Measurements from ENCODE around the gene CALM1. TPM values are rescaled to one million over a fixed set of nuclear protein-coding genes. Genes with fewer than 3 reads are reported as not detected.

Gene CALM1
- total RNA-seq, 1 donor from 2014 or later, result 362 TPM

DNA sequence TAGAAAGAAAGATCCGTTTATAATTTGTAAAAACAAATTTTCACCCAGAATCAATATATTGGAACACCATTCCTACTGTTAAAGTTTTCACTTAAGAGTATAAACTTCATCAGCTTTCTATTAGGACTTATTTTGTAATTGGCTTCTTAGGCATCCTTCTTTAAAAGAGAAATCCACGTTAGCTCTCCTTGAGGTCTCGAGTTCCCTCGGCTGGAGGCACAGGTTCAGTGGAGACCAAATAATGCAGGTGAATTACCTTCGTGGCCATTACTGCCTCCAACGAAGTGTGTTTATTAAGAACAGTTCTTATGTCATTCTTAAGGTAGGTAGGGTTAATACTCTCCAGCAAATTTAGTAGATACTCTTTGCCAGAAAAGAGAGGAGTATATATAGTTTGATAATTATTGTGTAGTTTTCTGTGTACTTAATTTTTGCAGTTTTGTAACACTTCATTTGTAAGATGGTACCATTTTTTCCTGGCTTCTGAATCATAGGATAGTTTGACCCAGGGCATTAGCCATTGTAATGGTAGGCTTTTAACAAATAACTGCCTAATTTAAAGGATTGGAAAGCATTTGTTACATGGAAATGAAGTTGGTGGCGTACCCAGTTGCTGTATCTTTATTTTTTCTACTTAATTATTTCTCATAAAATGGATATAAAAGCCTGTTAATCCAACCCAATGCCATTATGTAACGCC, 2.2 kb downstream of the CALM1 start:
- H3K4me2 ChIP-seq, result peak overlapping the region; percentile 97
- peaks cover 7% of the 10 kb centered on the region for H3K36me3 ChIP-seq
- Mint-ChIP-seq H3K4me3 (peak overlapping the region; percentile 95), H3K27ac (no peak overlapping the region), H3K36me3 (peaks cover 35% of the 10 kb centered on the region), H3K9me3 (no peaks in the 10 kb centered on the region), H3K4me1 (peaks cover 25% of the 10 kb centered on the region), H3K27me3 (ENCODE audit: insufficient read depth, low read depth) (peaks cover 4% of the 10 kb centered on the region)
- no peak overlapping the region for H2AFZ ChIP-seq (replicated peaks)
- H3F3A ChIP-seq (ENCODE audit: low read depth), result peaks cover 19% of the 10 kb centered on the region
- peaks cover 53% of the 10 kb centered on the region for H4K20me1 ChIP-seq (ENCODE audit: low read depth)
- DNase-seq (ENCODE audit: low spot score), result no peak
- TF ChIP-seq, protein P1, sequence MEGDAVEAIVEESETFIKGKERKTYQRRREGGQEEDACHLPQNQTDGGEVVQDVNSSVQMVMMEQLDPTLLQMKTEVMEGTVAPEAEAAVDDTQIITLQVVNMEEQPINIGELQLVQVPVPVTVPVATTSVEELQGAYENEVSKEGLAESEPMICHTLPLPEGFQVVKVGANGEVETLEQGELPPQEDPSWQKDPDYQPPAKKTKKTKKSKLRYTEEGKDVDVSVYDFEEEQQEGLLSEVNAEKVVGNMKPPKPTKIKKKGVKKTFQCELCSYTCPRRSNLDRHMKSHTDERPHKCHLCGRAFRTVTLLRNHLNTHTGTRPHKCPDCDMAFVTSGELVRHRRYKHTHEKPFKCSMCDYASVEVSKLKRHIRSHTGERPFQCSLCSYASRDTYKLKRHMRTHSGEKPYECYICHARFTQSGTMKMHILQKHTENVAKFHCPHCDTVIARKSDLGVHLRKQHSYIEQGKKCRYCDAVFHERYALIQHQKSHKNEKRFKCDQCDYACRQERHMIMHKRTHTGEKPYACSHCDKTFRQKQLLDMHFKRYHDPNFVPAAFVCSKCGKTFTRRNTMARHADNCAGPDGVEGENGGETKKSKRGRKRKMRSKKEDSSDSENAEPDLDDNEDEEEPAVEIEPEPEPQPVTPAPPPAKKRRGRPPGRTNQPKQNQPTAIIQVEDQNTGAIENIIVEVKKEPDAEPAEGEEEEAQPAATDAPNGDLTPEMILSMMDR (IDR thresholded peaks at IDR 0.05), result no peak
- TF ChIP-seq EZH2phosphoT487 (IDR thresholded peaks at IDR 0.05) (no peak), EZH2 (IDR thresholded peaks at IDR 0.05) (no peak)
- no peaks in the 10 kb centered on the region for H3K9me3 ChIP-seq (ENCODE audit: low read depth)
- peak overlapping the region; percentile 100 for H3K4me3 ChIP-seq
- H3K79me2 ChIP-seq (ENCODE audit: low read depth), result peaks cover 51% of the 10 kb centered on the region
- H3K9ac ChIP-seq, result no peak overlapping the region
- H3K4me1 ChIP-seq, result peaks cover 10% of the 10 kb centered on the region
- no peak overlapping the region for H3K27ac ChIP-seq
- H3K27me3 ChIP-seq, result peaks cover 3% of the 10 kb centered on the region

DNA sequence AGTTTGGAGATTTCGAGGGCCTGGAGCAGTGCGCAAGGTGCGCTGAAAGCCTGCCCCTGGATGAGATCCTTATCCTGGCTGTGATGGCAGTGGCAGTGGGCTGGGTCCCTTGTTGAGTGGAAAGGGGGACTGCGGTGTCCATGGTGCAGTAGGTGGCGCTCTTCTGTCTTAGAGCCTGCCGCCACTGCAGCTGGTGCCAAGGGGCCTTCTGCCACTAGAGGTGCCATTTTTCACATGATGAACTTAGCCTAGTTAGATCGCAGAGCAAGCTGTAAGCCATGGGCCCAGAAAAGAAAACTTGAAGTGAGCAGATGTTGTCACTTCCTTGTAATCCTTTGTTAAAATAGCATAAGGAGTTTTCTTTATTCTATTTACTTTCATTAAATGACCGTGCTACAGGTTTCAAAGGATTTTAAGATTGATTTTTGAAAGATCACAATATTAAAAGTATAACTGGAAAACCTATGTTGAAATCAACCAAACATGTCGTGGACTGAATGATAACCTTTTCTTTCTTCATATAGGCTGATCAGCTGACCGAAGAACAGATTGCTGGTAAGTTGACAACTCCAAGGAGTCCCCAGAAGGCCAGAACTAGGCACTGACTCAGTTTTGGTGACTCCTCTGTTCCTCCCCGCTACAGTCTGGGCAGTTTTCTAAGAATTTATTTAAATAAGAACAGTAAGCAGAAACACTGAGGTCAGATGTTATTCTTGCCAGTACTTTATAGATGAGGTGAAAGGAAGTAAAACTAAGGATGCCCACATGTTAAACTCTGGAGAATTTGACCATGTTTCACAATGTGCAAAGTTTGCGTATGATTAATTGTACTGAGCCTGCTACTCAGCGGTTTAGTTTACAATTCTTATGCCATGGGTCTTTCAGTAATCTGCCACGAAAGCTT, 3.0 kb downstream of the CALM1 start:
- peaks cover 55% of the 10 kb centered on the region for H4K20me1 ChIP-seq (ENCODE audit: low read depth)
- peak; percentile 97 for DNase-seq (ENCODE audit: low spot score)
- H3K4me1 ChIP-seq, result peaks cover 10% of the 10 kb centered on the region
- Mint-ChIP-seq H3K4me1 (peaks cover 25% of the 10 kb centered on the region), H3K36me3 (peaks cover 38% of the 10 kb centered on the region), H3K27me3 (ENCODE audit: insufficient read depth, low read depth) (peaks cover 4% of the 10 kb centered on the region), H3K9me3 (no peaks in the 10 kb centered on the region), H3K4me3 (peak overlapping the region; percentile 95), H3K27ac (no peak overlapping the region)
- H3K27ac ChIP-seq, result no peak overlapping the region
- TF ChIP-seq, protein P1 (IDR thresholded peaks at IDR 0.05), result peak; percentile 100
- TF ChIP-seq EZH2phosphoT487 (IDR thresholded peaks at IDR 0.05) (no peak), EZH2 (IDR thresholded peaks at IDR 0.05) (peak; percentile 37)
- peaks cover 19% of the 10 kb centered on the region for H3F3A ChIP-seq (ENCODE audit: low read depth)
- H3K36me3 ChIP-seq, result peaks cover 12% of the 10 kb centered on the region
- no peak overlapping the region for H3K9ac ChIP-seq
- H3K4me3 ChIP-seq, result no peak overlapping the region
- no peaks in the 10 kb centered on the region for H3K9me3 ChIP-seq (ENCODE audit: low read depth)
- peaks cover 51% of the 10 kb centered on the region for H3K79me2 ChIP-seq (ENCODE audit: low read depth)
- no peak overlapping the region for H2AFZ ChIP-seq (replicated peaks)
- peak overlapping the region; percentile 97 for H3K4me2 ChIP-seq
- H3K27me3 ChIP-seq, result peaks cover 3% of the 10 kb centered on the region

- Histone ChIP-seq H2AFZ (replicated peaks) (no peak overlapping the region), H3K36me3 (peaks cover 14% of the 10 kb centered on the region), H3K9ac (no peak overlapping the region), H3K9me3 (ENCODE audit: low read depth) (no peaks in the 10 kb centered on the region), H3F3A (ENCODE audit: low read depth) (peaks cover 21% of the 10 kb centered on the region), H3K4me2 (no peak overlapping the region), H4K20me1 (ENCODE audit: low read depth) (peaks cover 55% of the 10 kb centered on the region), H3K79me2 (ENCODE audit: low read depth) (peaks cover 51% of the 10 kb centered on the region), H3K27ac (no peak overlapping the region), H3K27me3 (peaks cover under 1% of the 10 kb centered on the region), H3K4me1 (peaks cover 10% of the 10 kb centered on the region), H3K4me3 (no peak overlapping the region)
- no peak for DNase-seq (ENCODE audit: low spot score)
- Mint-ChIP-seq H3K36me3 (peaks cover 43% of the 10 kb centered on the region), H3K4me3 (no peak overlapping the region), H3K27me3 (ENCODE audit: insufficient read depth, low read depth) (peaks cover 3% of the 10 kb centered on the region), H3K4me1 (peaks cover 24% of the 10 kb centered on the region), H3K27ac (peak overlapping the region; percentile 3), H3K9me3 (no peaks in the 10 kb centered on the region)
- TF ChIP-seq EZH2phosphoT487 (IDR thresholded peaks at IDR 0.05), result no peak
- TF ChIP-seq, protein P1 (IDR thresholded peaks at IDR 0.05), result no peak
- TF ChIP-seq EZH2 (IDR thresholded peaks at IDR 0.05), result no peak
These were observed 4.2 kb downstream of the CALM1 start for GRCh38 chr14:90400904-90401561.
